Measurements from ENCODE around the gene ZEB1. TPM values are rescaled to one million over a fixed set of nuclear protein-coding genes. Genes with fewer than 3 reads are reported as not detected.

ZEB1 gene
- total RNA-seq, 1 donor from 2014 or later = 46.4 TPM

DNA sequence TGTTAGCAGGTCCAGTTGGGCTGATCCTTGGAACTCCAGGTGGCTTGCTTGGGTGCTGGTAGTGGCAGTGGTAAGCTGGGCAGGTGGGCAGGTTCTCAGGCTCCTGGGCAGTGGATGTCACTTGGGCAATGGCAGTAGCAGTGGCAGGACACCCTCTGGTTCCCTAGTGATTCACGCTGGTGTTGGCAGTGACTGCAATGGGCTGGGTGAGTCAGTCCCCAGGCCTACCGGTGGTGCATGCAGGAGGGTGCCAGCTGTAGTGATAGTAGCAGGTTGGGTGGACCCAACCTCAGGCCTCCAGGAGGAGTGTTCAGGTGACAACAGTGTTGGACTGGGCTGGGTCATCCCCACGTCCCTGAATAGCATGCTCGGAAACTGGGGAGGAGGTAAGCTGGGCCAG, 189.2 kb downstream of the ZEB1 start:
- no peak for DNase-seq
- TF ChIP-seq, protein P1, sequence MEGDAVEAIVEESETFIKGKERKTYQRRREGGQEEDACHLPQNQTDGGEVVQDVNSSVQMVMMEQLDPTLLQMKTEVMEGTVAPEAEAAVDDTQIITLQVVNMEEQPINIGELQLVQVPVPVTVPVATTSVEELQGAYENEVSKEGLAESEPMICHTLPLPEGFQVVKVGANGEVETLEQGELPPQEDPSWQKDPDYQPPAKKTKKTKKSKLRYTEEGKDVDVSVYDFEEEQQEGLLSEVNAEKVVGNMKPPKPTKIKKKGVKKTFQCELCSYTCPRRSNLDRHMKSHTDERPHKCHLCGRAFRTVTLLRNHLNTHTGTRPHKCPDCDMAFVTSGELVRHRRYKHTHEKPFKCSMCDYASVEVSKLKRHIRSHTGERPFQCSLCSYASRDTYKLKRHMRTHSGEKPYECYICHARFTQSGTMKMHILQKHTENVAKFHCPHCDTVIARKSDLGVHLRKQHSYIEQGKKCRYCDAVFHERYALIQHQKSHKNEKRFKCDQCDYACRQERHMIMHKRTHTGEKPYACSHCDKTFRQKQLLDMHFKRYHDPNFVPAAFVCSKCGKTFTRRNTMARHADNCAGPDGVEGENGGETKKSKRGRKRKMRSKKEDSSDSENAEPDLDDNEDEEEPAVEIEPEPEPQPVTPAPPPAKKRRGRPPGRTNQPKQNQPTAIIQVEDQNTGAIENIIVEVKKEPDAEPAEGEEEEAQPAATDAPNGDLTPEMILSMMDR (IDR thresholded peaks at IDR 0.05) = no peak
- H3K4me1 ChIP-seq = no peaks in the 10 kb centered on the region
- peaks cover 21% of the 10 kb centered on the region for H3K9me3 ChIP-seq
- no peak overlapping the region for H3K4me3 ChIP-seq
- intact Hi-C loops (cut with DNase I) = no loop called here
- no peaks in the 10 kb centered on the region for H3K27me3 ChIP-seq (ENCODE audit: low read depth)
- peaks cover 20% of the 10 kb centered on the region for H3K36me3 ChIP-seq
- no peak overlapping the region for H3K27ac ChIP-seq
- peak in 1 of 2 donors; percentile 30 for ATAC-seq

DNA sequence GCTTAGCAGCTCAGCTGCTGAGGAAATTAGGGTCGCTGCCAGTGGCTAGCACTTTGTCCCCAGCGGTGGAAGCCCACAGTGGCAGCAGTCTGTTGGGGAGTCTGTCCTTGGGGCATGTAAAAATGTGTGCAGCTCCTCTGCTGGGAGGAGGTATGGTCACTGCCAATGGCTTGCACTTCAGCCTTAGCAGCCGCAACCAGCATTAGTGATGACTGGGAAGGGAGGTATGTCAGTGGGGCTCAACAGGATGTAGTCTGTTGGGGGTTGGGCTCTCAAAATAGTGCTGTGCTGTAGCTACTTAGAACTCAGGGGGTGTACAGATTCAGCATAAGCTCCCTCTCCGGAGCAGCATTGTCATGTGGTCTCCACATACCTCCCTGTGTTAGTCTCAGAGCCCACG, 189.9 kb downstream of the ZEB1 start:
- no peaks in the 10 kb centered on the region for H3K27me3 ChIP-seq (ENCODE audit: low read depth)
- no peak overlapping the region for H3K27ac ChIP-seq
- H3K4me3 ChIP-seq = no peak overlapping the region
- TF ChIP-seq, protein P1 (IDR thresholded peaks at IDR 0.05) = no peak
- no peaks in the 10 kb centered on the region for H3K4me1 ChIP-seq
- peaks cover 20% of the 10 kb centered on the region for H3K36me3 ChIP-seq
- DNase-seq = no peak
- H3K9me3 ChIP-seq = peaks cover 21% of the 10 kb centered on the region
- intact Hi-C loops (cut with DNase I) = no loop called here
- no peak for ATAC-seq

DNA sequence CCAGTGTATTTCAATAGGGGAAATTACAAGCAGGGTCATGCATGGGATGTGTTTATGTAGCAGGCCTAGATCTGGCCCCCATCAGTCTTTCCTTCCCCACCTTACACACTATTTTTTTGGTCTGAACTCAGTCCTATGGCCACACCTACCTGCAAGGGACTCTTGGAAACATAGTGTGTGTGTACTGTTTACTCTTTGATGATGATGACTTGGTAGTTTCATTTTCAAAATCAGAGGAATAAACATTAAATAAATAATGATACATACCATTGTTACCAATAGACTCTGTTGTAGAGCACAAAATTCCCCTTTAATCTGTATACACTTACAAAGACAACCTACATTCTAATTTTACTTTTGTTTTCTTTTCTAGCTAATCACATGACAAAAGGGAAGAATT, 191.0 kb downstream of the ZEB1 start:
- H3K27ac ChIP-seq = no peak overlapping the region
- DNase-seq (no peak), ATAC-seq (no peak)
- no peaks in the 10 kb centered on the region for H3K27me3 ChIP-seq (ENCODE audit: low read depth)
- no peaks in the 10 kb centered on the region for H3K4me1 ChIP-seq
- H3K4me3 ChIP-seq = no peak overlapping the region
- TF ChIP-seq, protein P1 (IDR thresholded peaks at IDR 0.05) = no peak
- peaks cover 21% of the 10 kb centered on the region for H3K9me3 ChIP-seq
- intact Hi-C loops (cut with DNase I) = no loop called here
- H3K36me3 ChIP-seq = peaks cover 20% of the 10 kb centered on the region

DNA sequence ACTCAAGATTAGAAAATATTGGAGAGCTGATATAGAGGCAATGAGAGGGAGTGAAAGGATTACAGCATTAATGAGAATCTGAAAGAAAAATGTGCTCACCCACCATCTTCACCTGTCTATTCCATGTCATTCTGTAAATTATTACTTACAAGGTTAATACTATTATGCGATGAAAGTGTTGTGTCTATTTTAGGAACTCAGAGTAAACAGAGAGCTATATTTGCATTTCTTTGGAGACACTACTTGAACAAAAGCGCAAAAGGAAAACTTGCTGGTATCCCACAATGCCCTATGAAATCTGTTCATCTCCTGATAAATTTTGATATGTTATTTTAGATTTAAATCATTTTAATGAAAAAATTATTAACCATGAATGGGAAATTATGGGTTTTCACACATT, 196.1 kb downstream of the ZEB1 start:
- Histone ChIP-seq H3K4me1 (no peaks in the 10 kb centered on the region), H3K27ac (no peak overlapping the region), H3K27me3 (ENCODE audit: low read depth) (no peaks in the 10 kb centered on the region), H3K36me3 (peaks cover 20% of the 10 kb centered on the region), H3K9me3 (no peaks in the 10 kb centered on the region), H3K4me3 (no peak overlapping the region)
- TF ChIP-seq, protein P1 (IDR thresholded peaks at IDR 0.05) = no peak
- ATAC-seq (no peak), DNase-seq (no peak)
- intact Hi-C loops (cut with DNase I) = no loop called here

DNA sequence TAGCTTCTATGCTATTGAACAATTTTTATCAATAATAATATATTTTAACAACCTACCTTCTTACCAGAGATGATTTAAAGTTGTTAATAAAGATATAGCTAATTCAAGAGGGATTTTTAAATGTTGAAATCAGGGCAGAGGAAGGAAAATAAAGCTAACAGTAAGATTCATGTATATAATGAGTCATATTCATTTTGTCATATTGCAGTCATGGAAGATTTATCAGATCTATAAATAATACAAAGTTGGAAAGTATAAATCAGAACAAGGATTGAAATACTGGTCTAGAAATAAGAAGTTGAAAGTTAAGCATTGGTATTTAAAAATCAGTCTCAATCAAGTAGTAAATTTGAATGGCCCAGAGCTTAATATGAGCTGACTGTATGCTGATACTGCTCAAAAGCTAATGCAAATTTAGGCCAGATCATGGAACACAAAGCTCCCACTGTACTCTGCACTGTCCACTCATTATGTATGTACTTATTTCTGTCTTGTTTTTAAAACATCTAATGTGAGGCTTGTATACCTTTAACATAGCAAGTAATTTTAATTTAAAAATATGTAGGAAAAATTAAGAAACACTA, 196.9 kb downstream of the ZEB1 start:
- no peaks in the 10 kb centered on the region for H3K27me3 ChIP-seq (ENCODE audit: low read depth)
- TF ChIP-seq, protein P1 (IDR thresholded peaks at IDR 0.05) = no peak
- DNase-seq (no peak), ATAC-seq (no peak)
- no peak overlapping the region for H3K4me3 ChIP-seq
- no peak overlapping the region for H3K27ac ChIP-seq
- H3K36me3 ChIP-seq = peaks cover 25% of the 10 kb centered on the region
- H3K9me3 ChIP-seq = no peaks in the 10 kb centered on the region
- intact Hi-C loops (cut with DNase I) = no loop called here
- no peaks in the 10 kb centered on the region for H3K4me1 ChIP-seq

Measured in lower lobe of right lung (tissue), 2 donors.